GM19468 (cell line): Measurements from ENCODE around the gene CEP112.

ENCODE experiments used
- ATAC-seq: cut with Tn5 transposase; IDR thresholded peaks from one replicate; pipeline ENCODE4 v1.9.1; 2021; ENCODE audit warnings: mild to moderate bottlenecking, moderate library complexity, moderate number of reproducible peaks; ENCODE audit not compliant: unreplicated experiment; ENCODE audit errors: extremely low read depth

The CEP112 gene

DNA sequence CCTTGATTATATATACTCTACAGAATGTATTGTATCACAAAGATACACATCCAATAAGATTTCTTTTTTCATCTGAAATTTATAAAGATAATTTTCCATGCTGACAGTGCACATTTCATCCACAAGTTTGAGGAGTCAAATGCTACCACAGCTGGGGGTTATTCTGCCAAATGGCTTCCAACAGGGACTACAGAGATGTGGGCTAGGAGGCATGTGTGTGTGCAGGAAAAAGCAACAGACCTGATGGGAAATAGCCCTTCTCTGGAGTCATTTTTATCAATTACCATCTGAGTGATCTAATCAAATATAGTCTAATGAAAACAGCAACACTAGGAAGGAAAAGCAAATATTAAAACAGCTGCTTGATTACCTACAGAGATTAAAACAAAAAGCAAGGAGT, 290.5 kb downstream of the CEP112 start:
- no peak for ATAC-seq

DNA sequence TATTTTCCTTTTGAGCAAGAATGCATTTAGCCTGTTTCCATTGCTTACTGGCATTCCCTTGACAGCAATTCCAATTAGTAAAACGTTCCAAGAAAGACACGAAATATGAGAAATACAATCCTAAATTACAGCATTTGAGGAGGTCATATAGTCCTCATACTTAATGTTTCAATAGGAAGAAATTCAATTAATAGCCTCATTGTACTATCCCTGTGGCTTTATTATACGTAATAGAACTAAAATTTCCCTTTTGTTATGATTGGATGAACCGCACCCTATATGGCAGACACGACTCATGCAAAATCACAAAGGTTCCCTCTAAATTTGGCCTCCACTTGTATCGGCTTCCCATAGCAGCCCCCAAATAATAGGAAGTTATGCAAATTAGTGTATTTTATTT, 291.7 kb downstream of the CEP112 start:
- ATAC-seq: no peak

DNA sequence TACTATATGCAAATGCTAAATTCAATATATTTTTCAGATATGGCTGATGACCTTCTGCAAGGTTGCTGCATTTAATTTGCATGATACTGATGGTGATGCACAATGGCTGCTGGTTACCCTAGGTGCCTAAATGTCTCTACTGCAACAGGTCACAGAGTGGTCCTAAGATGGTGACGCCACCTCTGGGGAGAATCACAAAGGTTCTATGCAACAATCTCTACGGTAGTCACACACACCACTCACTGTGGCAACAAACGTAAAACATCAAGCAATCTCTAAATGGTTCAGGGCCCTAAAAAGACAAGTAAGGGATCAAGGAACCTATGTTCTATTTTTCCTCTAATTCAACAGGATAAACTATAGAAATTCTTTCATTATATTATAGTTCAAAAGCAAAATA, 293.3 kb downstream of the CEP112 start:
- ATAC-seq: no peak

DNA sequence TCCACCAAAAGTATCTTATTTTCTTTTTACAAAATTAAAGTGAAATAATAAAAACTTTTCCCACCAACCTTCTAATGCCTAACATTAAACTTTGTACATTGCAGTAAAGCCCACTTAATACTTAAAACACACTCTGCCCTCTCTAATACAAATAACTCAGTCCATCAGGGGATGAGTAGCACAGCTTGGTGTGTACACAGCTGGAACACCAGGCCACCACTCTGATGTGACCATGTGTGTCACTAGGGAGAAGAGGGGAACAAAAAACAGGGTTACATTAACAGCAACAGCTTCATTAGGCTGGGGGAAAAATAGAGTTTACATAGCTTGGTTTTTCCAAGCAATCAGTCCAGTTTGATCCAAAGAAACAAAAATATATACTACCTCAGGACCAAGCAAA, 295.0 kb downstream of the CEP112 start:
- no peak for ATAC-seq

DNA sequence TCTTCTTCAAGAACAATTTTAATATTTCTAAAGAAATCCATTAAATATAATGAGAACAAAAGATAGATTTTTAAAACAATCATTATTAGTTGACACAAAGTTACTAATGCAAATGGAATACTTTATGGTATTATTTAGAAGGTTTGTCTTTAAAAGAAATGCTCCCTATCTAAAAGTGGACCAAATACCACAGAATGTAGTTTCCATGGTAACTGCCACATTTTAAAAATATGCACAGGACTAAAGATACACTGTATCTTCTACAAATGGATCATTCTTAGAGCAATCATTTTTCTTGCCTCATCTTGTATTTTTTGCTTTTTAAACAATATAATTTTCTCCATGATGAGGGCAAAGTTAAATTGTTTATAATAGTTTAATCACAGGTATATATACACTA, 296.0 kb downstream of the CEP112 start:
- ATAC-seq: no peak

DNA sequence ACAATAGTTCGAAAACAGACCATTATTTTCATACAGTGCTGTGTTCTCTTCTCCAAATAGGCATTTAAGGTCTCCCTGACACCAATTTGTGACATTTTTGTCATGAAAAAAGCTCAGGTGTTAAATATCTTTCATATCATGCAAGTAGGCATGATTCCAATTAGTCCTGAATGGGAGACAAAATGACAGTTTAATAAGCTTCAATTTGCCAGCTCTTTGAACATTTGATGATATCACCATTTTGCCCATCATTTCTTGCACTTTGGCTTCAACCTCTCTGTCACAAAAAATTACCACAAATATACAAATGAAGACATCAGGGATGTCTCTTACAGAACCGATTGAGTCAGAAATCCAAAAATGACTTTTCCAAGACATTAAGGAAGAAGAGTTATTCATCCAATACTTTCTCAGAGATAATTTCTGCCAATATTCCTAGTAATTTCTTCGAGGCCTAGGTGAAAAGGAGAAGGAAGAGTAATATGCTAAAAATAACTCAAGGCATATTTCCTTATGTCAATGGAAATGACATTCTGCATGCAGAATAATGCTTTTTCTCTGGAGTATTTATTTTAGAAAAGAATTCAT, 298.1 kb downstream of the CEP112 start:
- ATAC-seq: no peak

DNA sequence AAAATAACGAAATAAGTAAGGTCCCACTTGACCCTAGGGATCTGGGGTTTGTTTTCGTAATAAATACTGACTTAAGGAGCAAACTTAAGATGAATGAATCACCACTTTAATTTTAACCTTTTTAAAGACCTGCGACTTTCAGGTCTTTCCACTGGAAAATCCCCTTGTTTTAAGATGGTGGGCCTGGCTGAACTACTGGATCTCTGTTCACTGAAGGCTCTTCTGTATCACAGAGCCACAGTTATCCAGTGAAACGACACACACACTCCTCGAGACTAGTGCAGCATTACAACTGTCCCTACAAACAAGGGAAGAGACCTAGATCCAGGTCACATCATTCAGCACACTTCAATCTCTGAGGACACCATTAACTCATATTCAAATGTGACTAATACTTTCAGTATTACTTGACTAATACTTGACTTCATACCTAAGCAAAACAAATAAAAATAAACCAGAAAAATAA, 299.0 kb downstream of the CEP112 start:
- peak; percentile 46 for ATAC-seq

DNA sequence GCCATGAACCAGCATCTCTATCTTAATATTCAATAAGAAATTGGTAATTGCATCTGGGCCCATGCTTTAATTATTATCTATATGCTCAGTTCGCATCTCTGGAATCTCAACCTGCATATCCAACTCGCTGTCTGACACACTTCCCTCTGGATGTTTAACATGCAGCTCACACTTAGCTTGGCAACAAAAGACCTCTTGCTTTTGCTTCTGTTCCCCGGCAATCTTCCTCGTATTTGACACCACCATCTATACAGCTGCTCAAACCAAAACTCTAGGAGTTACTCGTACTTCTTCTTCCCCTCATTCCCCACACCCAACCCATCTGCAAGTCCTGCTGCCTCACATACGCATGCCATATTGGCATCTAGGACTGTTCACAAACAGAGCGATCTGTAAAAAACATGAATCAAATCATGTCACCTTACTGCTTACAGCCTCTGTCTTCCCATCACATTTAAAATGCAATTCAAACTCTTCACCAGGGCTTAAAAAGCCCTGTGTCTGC, 300.6 kb downstream of the CEP112 start:
- ATAC-seq: no peak

DNA sequence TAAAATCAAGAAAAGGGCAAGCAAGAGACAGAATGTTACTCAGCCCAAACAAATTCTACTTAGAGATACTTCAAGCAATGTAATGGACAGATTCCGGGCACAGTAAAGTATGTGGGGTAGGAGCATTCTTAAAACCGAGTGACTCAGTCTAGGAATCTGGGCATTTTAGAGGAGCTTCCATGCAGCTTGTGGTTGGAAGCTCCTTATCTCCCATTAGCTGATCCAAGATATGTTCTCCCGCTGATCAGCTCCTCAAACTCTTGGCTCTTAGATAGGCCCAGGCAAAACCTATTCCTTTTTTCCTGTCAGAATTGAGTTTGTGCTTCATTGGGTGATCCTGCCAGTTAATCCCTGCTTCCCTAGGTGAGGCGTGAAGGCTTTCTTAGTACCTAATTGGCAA, 303.3 kb downstream of the CEP112 start:
- ATAC-seq: no peak

DNA sequence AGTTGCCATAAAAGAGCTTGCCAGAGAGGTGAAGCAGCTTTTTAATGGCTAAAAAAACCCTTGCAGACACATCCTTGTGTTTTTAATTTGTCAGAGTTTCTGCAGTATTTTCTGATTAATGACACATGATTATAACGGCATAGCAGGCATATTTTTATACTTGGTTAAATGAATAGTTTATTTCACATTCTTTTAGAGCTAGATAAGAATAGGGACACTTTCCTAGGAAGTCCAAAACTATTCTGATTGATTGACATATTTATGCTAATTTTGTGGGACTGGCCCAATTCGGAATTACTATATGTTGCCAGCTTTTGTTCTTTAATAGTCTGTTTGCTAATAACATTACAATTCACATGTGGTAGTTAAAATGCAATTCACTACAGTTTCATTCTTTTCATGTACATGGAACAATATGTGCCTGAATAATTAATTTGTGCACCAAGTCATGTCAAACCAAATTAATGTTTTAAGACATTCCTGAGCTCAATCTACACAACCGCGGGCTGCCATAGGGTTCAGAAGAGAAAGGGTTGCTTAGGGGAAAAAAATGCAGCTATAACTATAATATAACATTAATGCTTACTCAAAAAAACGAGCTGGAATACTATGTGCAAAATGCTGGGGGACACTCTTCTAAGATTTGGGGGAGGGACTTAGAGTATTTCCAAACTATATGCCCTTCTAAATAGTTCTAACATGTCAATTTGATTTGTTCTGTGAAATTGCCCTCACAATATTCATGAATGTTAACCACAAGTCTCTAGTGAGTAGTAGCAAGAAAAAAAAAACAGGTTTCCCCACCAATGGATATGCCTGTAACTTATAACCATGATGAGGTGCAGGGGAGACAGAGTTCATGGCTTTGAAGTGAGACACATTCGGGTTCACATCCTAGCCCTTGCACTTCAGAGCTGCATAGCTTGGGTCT, 305.4 kb downstream of the CEP112 start:
- ATAC-seq: no peak

DNA sequence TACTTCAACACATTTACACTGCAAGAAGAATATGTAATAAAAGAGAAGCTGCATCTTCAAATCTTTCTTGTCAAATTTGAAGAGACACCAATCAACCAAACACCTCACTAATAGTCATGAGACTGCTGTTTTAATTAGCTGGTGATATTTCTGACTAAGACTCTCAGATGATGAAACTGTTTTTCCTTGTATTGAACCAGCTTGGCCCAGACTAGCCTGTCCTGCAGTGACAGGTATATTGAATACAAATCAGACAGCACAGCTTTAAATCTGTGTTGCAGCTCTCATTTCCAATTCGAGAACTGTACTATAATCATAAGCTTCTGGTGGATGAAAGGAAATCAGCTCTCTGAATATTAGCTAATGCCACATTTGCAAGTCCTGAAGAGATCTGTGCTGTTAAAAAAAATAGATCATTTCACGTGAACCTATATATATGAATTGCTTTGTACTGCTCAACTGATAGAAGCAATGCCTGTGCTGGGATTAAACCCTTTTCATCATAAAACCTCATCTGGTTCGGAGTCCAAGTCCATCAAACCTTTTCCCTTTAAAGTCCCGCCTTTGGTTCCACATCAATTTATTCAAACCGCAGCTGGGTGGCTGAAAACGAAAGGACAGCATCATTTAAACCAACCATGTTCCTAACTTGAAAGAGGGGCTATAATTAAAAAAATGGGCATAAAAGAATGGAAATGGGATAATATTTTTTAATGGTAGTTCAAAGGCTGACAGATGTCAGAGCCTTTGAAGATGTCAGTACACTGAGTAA, 306.2 kb downstream of the CEP112 start:
- no peak for ATAC-seq

DNA sequence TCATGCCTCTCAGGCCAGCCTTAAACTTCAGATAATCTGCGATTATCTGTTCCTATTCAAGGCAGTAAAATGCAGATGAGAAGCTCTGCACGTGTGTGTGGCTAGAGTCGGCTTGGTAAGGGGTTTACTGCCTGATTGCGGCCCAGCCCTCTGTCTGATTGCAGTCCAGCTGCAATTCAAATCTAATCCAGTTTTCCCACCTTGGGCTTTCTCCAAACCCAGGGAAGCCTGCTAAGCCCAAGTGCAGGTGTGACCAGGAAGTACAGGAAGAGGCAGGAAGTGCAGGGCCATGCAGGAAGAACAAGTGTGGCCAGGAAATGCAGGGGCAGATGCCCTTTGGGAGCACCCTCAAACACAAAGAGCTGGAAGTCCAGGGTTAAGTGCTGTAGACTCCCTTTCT, 314.9 kb downstream of the CEP112 start:
- no peak for ATAC-seq

DNA sequence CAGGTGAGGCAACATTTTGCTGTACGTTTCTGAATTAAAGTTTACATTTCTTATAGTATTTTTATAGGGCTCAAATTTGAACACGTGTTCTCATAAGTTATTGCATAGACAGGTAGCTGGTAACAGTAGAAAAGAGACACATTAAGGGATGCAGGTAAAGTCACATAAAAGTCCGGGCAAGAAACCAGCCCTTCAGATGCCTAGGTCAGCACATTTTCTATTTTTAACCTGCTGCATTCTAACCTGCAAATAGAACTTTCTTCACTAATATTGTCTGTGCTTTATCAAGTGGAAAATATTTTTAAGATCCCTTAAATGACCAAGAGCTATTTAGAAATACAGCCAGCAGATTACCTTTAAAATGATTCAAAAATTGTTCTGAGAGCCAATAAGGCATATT, 323.1 kb downstream of the CEP112 start:
- no peak for ATAC-seq

DNA sequence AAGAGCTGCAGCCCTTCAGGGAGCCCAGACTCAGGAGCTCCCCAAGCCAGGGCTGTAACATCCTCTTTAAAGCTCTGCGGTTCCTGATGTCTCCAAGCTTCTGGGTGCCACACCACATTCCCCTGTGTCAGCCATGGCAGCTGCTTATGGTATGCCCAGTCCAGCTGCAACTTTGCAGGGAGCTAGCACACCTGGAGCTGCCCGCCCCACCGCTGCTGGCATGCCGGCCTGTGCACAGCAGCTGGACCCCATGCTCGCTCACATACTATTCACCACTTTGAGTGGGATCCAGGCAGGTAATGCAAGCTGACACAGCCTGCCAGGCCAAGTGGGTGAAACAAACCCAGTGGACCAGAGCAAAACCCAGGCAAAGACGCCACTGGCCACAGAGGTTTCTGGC, 324.9 kb downstream of the CEP112 start:
- no peak for ATAC-seq

DNA sequence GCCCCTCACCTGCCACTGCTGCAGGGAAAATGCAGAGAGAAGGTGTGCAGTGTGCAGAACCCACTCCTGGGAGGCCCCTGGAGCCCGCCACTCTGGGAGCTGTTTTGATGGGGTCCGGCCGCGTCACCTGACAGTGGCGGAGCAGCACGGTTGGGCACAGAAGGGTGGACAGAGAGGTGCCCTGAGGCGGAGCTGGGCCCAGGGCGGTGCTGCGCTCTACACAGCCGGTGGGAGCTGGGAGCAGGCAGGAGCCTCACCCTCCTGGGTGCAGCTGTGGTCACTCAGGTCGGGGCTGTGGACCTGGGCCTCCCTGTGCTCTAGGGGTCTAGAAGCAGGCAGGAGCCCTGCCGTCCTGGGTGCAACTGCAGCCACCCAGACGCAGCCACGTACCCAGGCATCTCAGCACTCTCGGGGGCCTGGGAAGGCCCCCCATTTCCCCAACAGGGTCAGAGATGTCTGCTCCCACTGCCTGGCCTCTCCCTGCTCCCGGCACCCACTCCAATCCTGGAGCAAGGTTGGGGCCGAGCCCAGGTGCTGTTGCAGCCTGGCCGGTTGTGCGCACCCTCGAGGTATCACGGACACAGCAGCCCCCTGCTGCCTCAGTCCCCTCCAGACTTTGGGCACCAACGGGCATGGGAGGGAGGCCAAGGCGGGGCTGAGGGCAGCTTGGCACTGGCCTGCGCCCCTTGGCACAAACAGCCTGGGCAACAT, 326.1 kb downstream of the CEP112 start:
- no peak for ATAC-seq

DNA sequence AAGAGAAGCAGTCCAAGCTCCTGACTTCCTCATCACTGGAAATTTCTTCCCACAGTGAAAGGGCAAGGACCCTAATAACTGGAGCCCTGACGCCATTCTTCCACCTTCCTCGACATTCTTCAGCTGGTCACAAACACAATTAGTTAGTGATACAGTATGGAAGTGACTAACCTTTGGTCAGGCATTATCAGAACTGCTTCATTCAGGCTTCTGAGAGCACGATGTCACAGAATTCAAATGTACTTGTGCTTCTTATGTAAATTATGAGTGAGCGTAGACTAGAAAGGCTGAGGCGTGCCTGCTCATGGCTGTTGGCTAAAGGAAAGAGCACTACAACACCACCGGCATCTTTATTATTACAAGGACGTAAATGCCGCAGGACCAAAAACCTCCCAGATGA, 327.5 kb downstream of the CEP112 start:
- no peak for ATAC-seq

DNA sequence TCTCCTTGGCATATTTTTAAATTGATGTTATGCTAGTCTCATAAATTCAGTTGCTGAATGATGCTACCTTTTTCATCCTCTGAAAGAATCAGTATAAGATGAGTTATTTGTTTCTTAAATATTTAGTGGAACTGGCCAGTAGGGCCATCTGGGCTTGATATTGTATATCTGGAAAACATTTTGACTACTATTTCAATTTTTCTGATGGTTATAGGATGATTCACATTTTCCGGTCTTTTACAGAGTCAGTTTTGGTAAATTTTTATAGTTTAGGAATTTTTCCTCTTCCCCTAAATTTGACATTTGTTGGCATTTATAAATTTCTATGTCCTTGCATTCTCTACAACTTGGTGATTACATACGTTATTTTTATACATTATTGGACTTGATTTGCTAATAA, 334.2 kb downstream of the CEP112 start:
- no peak for ATAC-seq

DNA sequence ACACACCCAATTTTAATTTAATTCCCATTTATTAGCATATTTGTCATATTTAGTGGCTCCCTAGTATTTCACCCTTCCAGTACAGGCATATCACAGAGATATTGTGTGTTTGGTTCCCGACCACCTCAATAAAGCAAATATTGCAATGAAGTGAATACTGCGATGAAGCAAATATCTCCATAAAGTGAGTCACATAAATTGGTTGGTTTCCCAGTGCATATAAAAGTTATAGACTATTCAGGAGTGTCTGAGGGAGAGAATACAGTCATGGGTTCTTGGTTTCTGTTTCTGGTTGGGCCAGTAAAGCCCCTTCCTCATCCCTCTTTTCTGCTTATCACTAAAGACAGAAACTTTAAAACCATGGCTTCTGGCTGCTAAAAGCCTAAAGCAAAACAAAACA, 335.1 kb downstream of the CEP112 start:
- no peak for ATAC-seq

DNA sequence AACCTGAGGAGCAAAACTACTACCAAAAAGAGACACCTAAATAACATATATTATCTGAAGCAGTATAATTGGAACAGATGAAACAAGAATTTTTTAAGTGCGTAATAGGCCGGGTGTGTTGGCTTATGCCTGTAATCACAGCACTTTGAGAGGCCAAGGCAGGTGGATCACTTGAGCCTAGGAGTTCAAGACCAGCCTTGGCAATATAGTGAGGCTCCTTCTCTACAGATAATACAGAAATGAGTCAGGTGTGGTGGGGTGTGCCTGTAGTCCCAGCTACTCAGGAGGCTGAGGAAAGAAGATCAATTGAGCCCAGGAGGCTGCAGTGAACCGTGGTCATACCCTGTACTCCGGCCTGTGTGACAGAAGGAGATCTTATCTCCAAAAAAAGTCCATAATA, 336.3 kb downstream of the CEP112 start:
- ATAC-seq: no peak

DNA sequence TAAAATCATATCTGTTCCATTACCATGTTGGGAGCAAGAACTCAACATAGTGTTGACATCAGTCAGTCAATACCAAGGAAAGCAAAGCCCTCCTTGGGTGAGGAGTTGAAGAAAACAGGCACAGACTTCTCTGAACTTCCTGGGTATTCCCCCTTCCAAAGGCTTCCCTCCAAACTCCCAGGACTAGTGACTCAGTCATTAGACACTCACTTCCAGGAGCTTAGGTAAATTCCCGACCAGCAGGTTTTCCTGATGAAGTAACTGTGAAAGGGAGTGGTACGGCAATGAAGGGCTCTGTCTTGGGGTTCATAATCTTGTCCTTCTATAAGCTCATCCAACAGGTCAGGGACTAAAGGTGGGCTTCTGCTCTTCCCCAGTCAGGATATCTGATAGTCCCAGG, 336.7 kb downstream of the CEP112 start:
- no peak for ATAC-seq
